Measurements from ENCODE around the gene CDH4.

CDH4 gene

DNA sequence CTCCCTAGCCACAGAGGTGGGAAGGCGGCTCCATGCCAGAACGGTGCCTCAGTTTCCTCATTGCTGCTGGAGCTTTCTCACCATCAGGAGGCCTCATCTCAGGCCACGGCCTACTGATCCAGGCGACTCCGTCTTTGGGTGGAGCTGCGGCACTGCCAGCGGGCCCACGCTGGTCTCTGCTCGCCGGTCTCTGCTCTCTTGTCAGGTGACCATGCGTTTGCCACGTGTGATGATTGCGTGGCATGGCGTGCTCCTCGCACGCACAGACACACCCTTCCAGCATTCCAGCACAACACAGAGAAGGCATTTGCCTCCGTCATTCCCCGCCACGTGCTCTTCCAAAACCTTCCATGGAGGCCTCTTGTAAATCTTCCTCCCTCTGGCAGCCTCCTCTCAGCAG, 271.1 kb downstream of the CDH4 start:
- DNase-seq: no peak

- no peak for DNase-seq
These were observed 273.0 kb downstream of the CDH4 start for GRCh38 chr20:61524951-61525666.

DNA sequence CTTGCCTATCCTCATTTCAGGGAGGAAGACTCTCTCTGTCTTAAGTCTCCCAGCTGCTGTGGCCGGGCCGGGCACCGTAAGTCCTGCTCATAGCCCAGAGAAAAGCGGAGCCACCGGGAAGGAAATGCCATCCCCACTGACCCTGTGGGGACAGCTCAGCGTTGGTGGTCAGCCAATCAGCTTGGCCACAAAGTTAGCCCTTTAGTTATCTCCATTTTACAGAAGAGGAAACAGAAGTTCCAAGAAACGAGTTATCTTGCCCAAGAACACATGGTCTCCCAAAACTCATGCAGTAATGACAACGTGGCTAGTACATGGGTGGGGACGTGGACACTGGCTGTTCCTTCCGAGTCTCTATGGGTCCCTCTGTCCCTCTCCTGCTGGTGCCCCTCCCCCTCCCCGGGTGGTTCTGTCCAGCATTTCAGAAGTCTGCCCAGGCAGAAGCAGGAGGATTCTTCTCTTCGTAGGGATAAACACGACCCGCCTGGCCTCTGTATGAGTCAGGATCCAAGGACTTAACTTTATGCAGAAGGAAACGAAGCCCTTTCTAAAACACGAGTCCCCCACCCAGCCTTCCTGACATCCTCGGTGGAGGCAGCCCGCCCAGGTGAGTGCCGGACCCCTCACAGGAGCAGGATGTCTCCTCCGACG, 273.8 kb downstream of the CDH4 start:
- DNase-seq: no peak

DNA sequence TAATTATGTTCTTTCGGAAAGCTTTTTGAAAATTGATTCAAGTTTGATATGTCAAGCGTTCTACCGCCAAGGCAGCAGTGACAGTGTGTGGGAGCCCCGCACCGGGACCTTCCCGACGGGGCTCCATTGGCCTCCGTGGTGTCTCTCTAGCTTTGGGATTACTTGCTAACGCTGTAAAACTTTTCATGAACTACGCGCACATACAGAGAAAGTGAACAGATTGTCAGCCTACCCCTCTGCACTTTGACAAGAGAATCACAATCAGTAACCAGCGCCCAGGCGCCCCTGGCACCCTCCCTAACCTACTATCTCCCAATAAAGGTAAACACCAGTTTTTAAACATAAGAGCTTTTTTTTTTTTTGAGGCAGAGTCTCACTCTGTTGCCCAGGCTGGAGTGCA, 274.8 kb downstream of the CDH4 start:
- no peak for DNase-seq

GRCh38 chr20:61527626-61528025, 275.6 kb downstream of the CDH4 start:
- no peak for DNase-seq

DNA sequence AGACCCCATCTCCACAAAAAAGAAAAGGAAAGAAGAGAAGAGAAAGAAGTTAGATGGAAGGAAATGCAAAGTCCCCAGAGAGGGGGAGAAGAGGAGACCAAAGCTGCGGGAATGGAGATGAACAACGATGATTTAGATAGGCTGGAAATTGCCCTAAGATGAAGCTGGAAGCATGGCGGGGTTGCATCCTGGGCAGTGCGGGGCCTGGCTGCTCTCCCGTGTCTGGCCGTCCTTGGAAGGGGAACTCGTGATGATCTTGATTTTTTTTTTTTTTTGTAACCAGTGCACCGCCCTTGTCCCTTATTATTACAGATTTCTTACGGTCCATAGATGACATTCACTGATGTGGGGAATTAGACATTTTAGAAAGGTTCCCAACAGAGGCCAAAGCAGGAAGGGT, 276.5 kb downstream of the CDH4 start:
- DNase-seq: no peak

DNA sequence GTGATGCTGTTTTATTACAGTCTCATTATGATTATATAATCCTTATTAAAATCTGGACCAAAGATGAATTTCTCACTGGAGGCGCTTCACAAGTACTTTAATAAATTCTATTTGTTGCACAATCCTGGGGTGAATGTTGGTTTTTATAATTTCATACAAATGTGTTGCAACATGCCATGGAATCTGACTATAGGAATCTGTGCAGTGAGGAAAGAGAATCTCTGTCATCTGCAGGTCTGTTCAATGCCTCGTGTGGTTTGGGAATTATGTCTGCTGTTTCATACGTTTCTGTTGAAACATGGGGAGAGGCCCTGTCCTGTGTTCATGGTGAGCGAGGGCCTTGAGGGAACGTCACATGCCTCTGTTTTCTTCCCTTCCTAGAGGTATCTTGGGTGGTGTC, 277.3 kb downstream of the CDH4 start:
- no peak for DNase-seq

DNA sequence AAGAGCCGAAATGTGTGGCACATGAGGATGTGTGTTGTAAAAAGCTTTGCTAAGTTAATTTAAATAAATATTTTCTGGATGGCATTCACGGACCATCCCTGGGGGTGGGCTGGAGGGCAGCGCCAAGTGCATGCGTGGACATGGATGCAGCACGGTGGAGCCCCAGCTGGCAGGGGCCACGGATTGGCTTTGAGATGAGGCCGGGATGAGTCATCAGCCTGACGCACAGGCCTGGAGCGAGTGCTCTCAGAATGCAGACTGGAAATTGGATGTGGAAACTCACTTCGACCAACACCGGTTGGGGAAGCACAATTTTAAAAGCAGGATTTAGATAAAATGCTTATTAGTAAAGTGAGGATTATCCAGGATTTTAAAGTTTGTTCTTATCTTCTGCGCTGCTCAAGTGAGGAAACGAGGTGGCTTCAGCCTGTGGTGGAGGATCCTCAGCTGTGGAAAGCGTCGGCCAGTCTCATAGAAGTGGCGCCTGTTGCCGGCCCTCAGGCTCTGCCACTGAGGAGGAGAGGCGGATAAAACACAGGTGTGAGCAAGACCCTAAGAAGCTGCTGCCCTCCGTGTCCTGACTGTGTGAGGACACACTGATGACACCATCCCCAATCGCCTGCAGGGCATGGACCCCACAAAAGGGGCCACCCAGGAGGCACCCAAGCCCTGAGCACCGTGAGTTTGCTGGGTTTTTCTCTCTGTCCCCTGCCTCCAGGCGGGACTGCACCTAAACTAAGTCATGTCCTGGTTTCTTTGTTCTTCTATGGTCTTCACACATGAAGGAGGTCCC, 279.7 kb downstream of the CDH4 start:
- no peak for DNase-seq

GRCh38 chr20:61532736-61533135, 280.7 kb downstream of the CDH4 start:
- DNase-seq: no peak

DNA sequence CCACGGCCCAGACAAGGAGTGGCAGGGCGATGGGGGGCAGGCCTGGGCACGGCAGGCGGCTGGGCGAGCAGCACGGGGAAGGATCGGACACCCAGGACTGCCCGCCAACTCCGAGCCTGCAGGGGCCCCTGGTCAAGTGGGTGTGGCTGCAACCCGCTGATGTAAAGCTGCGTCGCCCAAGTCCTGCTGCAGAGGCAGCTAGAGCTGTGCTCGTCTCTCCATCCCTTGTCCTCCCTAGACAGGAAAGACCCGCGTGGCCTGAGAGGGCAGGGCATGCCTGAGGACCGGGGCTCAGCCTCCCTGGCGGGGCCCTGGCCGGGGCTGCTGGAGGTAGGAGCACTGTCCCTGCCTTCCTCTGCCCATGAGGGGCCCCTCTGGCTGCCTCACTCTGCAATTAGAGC, 281.2 kb downstream of the CDH4 start:
- DNase-seq: no peak

DNA sequence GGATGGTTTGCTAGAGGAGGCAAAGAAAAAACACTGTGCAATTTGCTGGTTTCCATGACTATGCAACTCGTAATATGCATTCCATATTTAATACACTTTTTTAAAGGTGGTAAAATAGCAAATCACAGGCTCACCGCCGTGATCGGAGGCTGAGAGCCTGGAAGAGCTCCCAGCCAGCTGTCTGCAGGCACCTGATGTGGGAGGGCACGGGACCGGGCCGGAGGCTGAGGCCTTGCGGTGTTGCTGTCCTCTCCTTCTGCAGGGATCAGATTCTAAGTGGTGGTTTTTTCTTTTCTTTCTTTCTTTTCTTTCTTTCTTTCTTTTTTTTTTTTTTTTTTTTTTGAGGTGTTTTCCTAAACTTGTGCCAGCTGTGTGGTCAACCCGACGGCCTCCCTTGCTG, 282.3 kb downstream of the CDH4 start:
- DNase-seq: no peak

DNA sequence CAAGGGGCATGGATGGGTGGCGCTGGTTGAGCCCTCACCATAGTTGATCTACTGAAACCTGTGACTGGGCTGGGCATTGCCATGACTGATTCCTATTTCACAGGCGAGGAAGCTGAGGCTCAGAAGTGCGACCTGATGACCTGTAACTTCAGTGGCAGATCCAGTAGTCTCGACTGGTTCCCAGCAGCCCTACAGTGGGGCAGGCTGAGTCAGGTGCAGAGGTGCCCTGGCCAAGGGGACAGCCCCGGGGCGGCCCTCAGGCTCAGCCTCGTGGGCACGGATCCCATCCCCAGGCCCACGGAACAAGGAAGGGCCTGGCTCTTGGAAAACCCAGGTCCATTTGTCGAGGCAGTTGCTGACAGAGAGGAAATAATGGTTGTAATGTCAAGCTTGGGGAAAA, 283.0 kb downstream of the CDH4 start:
- DNase-seq: no peak

GRCh38 chr20:61535536-61535935, 283.5 kb downstream of the CDH4 start:
- no peak for DNase-seq

- no peak for DNase-seq
These were observed 283.9 kb downstream of the CDH4 start for GRCh38 chr20:61535956-61536355.

DNA sequence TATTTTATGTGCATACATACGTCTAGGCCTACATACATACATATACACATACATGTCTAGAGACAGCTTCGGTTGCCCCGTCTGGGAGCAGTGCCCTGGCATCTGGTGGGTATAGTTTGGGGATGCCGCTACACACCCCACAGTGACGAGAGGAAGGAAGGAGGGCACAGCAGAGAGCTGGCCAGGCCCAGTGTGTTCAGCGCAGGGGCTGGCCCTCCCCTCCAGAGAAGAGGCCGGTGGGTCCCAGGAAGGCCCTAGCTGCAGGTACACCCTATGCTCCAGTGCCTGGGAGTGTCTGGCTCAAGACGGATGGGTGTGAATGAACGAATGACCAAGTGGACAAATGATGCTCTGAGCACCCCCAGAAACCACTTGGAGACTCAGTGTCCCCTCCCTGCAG, 284.6 kb downstream of the CDH4 start:
- no peak for DNase-seq

- no peak for DNase-seq
These were observed 285.4 kb downstream of the CDH4 start for GRCh38 chr20:61537239-61538182.

- no peak for DNase-seq
These were observed 286.3 kb downstream of the CDH4 start for GRCh38 chr20:61538183-61538942.

GRCh38 chr20:61538943-61539265, 286.8 kb downstream of the CDH4 start:
- DNase-seq: no peak

GRCh38 chr20:61539706-61540360, 287.8 kb downstream of the CDH4 start:
- no peak for DNase-seq

DNA sequence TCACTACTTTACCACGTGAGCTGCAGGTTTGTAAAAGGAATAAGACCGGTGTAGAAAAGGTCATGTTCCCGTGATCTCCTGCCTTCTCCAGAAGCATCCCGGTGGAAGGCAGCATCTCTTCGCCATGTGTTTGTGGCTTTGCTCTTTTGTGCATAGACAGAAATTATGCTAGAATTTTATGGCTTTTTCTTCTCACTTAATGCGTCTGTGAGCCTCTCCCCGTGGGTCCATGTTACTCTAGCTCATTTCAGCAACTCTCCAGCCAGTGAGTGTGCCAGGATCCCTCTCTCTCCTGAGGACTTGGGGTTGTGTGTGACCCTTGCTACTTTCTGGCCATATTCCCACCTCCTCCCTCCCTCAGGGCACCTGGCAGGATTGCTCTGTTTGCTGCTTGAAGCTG, 289.5 kb downstream of the CDH4 start:
- DNase-seq: no peak

DNA sequence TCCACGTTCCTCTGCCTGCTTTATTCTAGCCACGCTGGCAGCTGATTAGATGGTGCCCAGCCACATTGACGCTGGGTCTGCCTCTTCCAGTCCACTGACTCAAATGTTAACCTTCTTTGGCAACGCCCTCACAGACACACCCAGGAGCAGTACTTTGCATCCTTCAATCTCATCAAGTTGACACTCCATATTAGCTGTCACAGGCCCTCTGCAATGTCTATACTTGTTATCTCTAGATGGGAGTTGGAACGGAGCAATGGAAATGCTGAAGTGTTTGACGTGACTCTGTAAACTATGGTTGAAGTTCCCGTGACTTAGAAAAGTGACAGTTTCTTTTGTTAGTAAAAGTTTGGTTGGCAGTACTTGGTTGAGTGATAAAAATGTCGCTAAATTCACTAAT, 291.0 kb downstream of the CDH4 start:
- no peak for DNase-seq

Data from NCI-H510A treated with DMSO at 0.1 percent for 48 hours (cell line).